MM.1S (cell line): ENCODE results near the gene LMNA.

ENCODE experiments used
- EZH2 ChIP-seq: fragments of 300-600 bp; sonication (generic); optimal IDR thresholded peaks from 2 replicates; pipeline ENCODE3; 2017; ENCODE audit warnings: low read depth, mild to moderate bottlenecking, antibody characterized with exemption, low read length, mixed read lengths
- EZH2phosphoT487 ChIP-seq: fragments of 300-600 bp; sonication (generic); IDR thresholded peaks from 2 replicates; pipeline ENCODE4 v1.6.1; 2018; ENCODE audit warnings: antibody characterized with exemption, low read length
- TF ChIP-seq, protein P1 (sequence below): fragments of 300-600 bp; sonication (generic); IDR thresholded peaks from 2 replicates; pipeline ENCODE4 v1.5.1; 2016; ENCODE audit warnings: antibody characterized with exemption, low read length, mixed read lengths

DNA sequence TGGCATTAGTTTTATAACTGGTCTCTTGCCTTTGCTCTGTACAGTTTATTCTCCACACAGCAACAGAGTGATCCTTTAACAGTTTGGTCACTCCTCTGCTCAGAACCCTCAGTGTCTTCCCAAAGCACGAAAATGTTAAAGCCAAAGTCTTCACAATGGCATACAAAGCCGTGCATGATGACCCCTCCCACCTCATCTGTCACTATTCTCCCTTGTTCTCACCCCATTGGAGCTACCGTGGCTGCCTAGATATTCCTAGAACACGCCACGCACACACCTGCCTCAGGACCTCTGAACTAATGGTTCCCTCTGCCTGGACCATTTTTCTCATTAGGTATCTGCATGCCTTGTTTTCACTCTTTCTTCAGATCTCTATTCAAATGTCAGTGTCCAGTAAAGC lies 30.2 kb downstream of the LMNA start:
- TF ChIP-seq, protein P1, sequence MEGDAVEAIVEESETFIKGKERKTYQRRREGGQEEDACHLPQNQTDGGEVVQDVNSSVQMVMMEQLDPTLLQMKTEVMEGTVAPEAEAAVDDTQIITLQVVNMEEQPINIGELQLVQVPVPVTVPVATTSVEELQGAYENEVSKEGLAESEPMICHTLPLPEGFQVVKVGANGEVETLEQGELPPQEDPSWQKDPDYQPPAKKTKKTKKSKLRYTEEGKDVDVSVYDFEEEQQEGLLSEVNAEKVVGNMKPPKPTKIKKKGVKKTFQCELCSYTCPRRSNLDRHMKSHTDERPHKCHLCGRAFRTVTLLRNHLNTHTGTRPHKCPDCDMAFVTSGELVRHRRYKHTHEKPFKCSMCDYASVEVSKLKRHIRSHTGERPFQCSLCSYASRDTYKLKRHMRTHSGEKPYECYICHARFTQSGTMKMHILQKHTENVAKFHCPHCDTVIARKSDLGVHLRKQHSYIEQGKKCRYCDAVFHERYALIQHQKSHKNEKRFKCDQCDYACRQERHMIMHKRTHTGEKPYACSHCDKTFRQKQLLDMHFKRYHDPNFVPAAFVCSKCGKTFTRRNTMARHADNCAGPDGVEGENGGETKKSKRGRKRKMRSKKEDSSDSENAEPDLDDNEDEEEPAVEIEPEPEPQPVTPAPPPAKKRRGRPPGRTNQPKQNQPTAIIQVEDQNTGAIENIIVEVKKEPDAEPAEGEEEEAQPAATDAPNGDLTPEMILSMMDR = no peak
- TF ChIP-seq EZH2 = no peak
- TF ChIP-seq EZH2phosphoT487 = no peak
